ENCODE results near the gene LAMTOR4. TPM values are rescaled to one million over a fixed set of nuclear protein-coding genes. Genes with fewer than 3 reads are reported as not detected.

Gene LAMTOR4
- total RNA-seq, 1 donor from 2014 or later, result 96.6 TPM

GRCh38 chr7:100153708-100154535, 5.2 kb downstream of the LAMTOR4 start:
- DNase-seq (ENCODE audit: low read depth in 2 of 2), result no peak

GRCh38 chr7:100154651-100155491, 6.2 kb downstream of the LAMTOR4 start:
- DNase-seq (ENCODE audit: low read depth in 2 of 2), result no peak

GRCh38 chr7:100155553-100156317, 7.0 kb downstream of the LAMTOR4 start:
- DNase-seq (ENCODE audit: low read depth in 2 of 2), result no peak

GRCh38 chr7:100156331-100157068, 7.8 kb downstream of the LAMTOR4 start:
- DNase-seq (ENCODE audit: low read depth in 2 of 2), result no peak

GRCh38 chr7:100157069-100157333, 8.3 kb downstream of the LAMTOR4 start:
- DNase-seq (ENCODE audit: low read depth in 2 of 2), result no peak

- peak; percentile 26 to 49 for DNase-seq (ENCODE audit: low read depth in 2 of 2)
Measured at GRCh38 chr7:100157334-100158228, 8.9 kb downstream of the LAMTOR4 start.

GRCh38 chr7:100158229-100159098, 9.7 kb downstream of the LAMTOR4 start, which contains the start of gene TRAPPC14:
TRAPPC14 (minus strand) TSS chr7:100158723; CDS start chr7:100158499, 224 bp downstream.
- DNase-seq (ENCODE audit: low read depth in 2 of 2), result peak; percentile 65 to 68

GRCh38 chr7:100159099-100159623, 10.4 kb downstream of the LAMTOR4 start:
- DNase-seq (ENCODE audit: low read depth in 2 of 2), result no peak

GRCh38 chr7:100160067-100160466, 11.3 kb downstream of the LAMTOR4 start:
- DNase-seq (ENCODE audit: low read depth in 2 of 2), result no peak

GRCh38 chr7:100163006-100163531, 14.4 kb downstream of the LAMTOR4 start:
- DNase-seq (ENCODE audit: low read depth in 2 of 2), result no peak

GRCh38 chr7:100163871-100164270, 15.2 kb downstream of the LAMTOR4 start:
- no peak for DNase-seq (ENCODE audit: low read depth in 2 of 2)

GRCh38 chr7:100166317-100166940, 17.7 kb downstream of the LAMTOR4 start:
- DNase-seq (ENCODE audit: low read depth in 2 of 2), result no peak

GRCh38 chr7:100166970-100167911, 18.5 kb downstream of the LAMTOR4 start:
- DNase-seq (ENCODE audit: low read depth in 2 of 2), result no peak

- no peak for DNase-seq (ENCODE audit: low read depth in 2 of 2)
Measured at GRCh38 chr7:100167912-100168323, 19.2 kb downstream of the LAMTOR4 start.

GRCh38 chr7:100169147-100169850, 20.6 kb downstream of the LAMTOR4 start:
- DNase-seq (ENCODE audit: low read depth in 2 of 2), result no peak
